ENCODE data around the gene KLHL12. TPM values are rescaled to one million over a fixed set of nuclear protein-coding genes. Genes with fewer than 3 reads are reported as not detected.

The KLHL12 gene
- total and polyA plus RNA-seq, 2 donors from 2014 or later, result 27.5 to 28.2 TPM

DNA sequence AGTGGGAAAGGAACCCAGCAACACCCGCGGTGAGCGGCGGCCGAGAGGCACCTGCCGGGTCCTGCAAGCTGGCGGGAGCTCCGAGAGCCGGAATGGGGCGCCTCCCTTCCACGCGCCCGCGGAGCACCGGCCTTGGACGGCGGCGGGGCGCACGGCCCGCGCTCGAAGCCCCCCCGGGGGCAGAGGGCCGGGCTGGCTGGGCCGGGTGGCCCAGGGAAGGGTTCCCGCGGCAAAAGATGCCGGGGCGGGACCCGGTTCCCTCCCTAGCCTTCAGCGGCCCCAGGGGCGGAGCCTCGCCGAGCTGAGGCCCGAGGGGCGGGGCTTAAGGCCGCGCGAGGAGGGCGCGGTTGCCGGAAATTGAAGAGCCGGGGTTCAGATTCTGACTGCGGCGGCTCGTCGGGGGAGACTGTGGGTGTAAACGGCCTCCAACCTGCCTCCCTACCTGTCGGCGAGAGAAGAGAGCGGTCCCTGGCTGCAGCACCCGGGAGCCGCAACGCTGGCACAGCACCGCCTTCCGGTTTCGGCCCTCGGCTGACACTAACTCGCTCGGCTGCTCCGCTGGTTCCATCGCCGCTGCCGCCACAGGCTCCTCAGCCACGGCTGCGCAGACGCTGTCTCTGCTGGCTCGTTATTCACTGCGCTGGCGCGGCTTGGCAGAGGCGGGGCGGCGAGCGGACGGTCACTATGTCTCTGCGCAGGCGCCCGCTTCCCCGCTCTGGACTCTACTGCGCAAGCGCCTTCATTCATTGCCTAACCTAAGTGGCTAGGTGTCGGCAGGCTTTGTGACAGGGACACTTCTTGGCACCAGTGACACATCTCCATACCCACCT lies 38.3 kb downstream of the KLHL12 start, which contains the start of gene RABIF:
Gene RABIF (minus strand): TSS at position 619 of the 830 bp plus-strand sequence. CDS start 51 bp downstream, at position 568.
- intact Hi-C loops (cut with DNase I), result no loop called here
- H3K4me3 ChIP-seq (ENCODE audit: low read length in 3 of 3), result peak within 1 kb of the TSS; percentile 82 to 95 (median 82)
- H3K4me1 ChIP-seq (ENCODE audit: control insufficient read depth in 2 of 3, insufficient read depth in 2 of 3, low read depth in 1 of 3, low read length in 3 of 3), result peaks cover 0 to 3% (median 0%) of the 10 kb centered on the region in 3 donors
- H3K27ac ChIP-seq (ENCODE audit: low read depth in 2 of 2, low read length in 2 of 2), result peak within 1 kb of the TSS; percentile 92 to 93
- H3K27me3 ChIP-seq (ENCODE audit: control insufficient read depth, insufficient read depth, low read length), result no peaks in the 10 kb centered on the region
- peak within 1 kb of the TSS; percentile 75 to 80 (median 79) for H3K9ac ChIP-seq (ENCODE audit: low read length in 3 of 3)
- H3K9me3 ChIP-seq (ENCODE audit: control insufficient read depth in 2 of 3, insufficient read depth in 1 of 3, low read length in 3 of 3), result no peaks in the 10 kb centered on the region
- FAIRE-seq (no peak), DNase-seq (peak; percentile 97 to 99 (median 98))
- TF ChIP-seq CTCF (IDR thresholded peaks at IDR 0.05; ENCODE audit: borderline replicate concordance, extremely low read depth, insufficient read depth), result no peak
- peaks cover 3 to 16% (median 14%) of the 10 kb centered on the region in 3 donors for H3K36me3 ChIP-seq (ENCODE audit: control insufficient read depth in 2 of 3, insufficient read depth in 3 of 3, low read length in 3 of 3)

DNA sequence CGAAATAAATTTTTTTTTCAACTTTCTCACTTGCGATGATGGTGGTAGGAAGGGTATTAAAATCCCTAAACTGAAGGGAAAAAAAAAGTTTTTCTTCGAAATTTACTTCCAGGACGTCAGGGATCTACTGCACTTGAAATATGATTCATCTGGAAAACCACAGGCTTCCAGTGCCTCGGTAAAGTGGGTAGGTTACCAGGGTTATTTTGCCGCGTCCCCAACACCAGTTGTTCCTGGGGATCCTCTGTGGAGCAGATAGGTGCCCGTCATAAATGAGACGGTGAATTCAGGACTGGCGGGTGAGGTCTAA lies 38.9 kb downstream of the KLHL12 start:
- H3K27ac ChIP-seq (ENCODE audit: low read depth in 2 of 2, low read length in 2 of 2), result peak overlapping the region; percentile 92 to 93
- H3K36me3 ChIP-seq (ENCODE audit: control insufficient read depth in 2 of 3, insufficient read depth in 3 of 3, low read length in 3 of 3), result peaks cover 3 to 13% (median 11%) of the 10 kb centered on the region in 3 donors
- DNase-seq, result no peak
- peaks cover 0 to 3% (median 0%) of the 10 kb centered on the region in 3 donors for H3K4me1 ChIP-seq (ENCODE audit: control insufficient read depth in 2 of 3, insufficient read depth in 2 of 3, low read depth in 1 of 3, low read length in 3 of 3)
- H3K4me3 ChIP-seq (ENCODE audit: low read length in 3 of 3), result peak overlapping the region; percentile 82 to 95 (median 82)
- no peaks in the 10 kb centered on the region for H3K27me3 ChIP-seq (ENCODE audit: control insufficient read depth, insufficient read depth, low read length)
- peak overlapping the region; percentile 49 to 80 (median 58) for H3K9ac ChIP-seq (ENCODE audit: low read length in 3 of 3)
- no peaks in the 10 kb centered on the region for H3K9me3 ChIP-seq (ENCODE audit: control insufficient read depth in 2 of 3, insufficient read depth in 1 of 3, low read length in 3 of 3)
- intact Hi-C loops (cut with DNase I), result no loop called here
- FAIRE-seq, result no peak
- no peak for TF ChIP-seq CTCF (IDR thresholded peaks at IDR 0.05; ENCODE audit: borderline replicate concordance, extremely low read depth, insufficient read depth)

DNA sequence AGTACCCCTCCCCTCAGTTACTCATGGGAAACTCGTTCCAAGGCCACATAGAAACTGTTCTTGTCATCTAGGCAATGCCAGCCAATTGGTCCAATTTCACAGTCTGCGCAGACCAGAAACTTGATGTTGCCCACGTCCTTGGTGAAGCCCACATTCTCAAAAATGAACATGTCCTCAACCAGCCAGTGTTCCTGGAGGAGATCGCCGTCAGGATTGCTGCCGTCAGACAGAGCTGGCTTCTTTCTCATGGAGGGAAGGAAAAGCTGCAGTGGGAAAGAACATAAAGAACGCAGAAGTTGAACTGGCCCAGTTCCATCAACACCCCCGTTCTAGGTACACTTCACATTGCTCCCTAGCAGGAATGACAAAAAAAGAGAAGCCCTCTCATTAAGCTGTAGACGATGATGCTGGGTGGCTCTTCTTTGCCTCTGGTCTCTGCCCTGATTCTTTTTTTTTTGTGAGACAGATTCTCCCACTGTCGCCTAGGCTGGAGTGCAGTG lies 46.0 kb downstream of the KLHL12 start:
- FAIRE-seq (no peak), DNase-seq (no peak)
- H3K4me1 ChIP-seq (ENCODE audit: control insufficient read depth in 2 of 3, insufficient read depth in 2 of 3, low read depth in 1 of 3, low read length in 3 of 3), result no peaks in the 10 kb centered on the region
- H3K27ac ChIP-seq (ENCODE audit: low read depth in 2 of 2, low read length in 2 of 2), result no peak overlapping the region
- no peaks in the 10 kb centered on the region for H3K27me3 ChIP-seq (ENCODE audit: control insufficient read depth, insufficient read depth, low read length)
- no peak overlapping the region for H3K4me3 ChIP-seq (ENCODE audit: low read length in 3 of 3)
- intact Hi-C loops (cut with DNase I), result no loop called here
- no peak for TF ChIP-seq CTCF (IDR thresholded peaks at IDR 0.05; ENCODE audit: borderline replicate concordance, extremely low read depth, insufficient read depth)
- no peak overlapping the region for H3K9ac ChIP-seq (ENCODE audit: low read length in 3 of 3)
- H3K9me3 ChIP-seq (ENCODE audit: control insufficient read depth in 2 of 3, insufficient read depth in 1 of 3, low read length in 3 of 3), result no peaks in the 10 kb centered on the region
- peaks cover 2 to 11% (median 4%) of the 10 kb centered on the region in 3 donors for H3K36me3 ChIP-seq (ENCODE audit: control insufficient read depth in 2 of 3, insufficient read depth in 3 of 3, low read length in 3 of 3)
